Muscle layer of duodenum (tissue), 2 donors: ENCODE results near the gene CERS5.
A peak's percentile ranks its signal among the peaks of the same experiment; 100 is the strongest.

Experiments
- H3K27ac ChIP-seq: one replicate; pipeline ENCODE4 v1.7.0; 2013; ENCODE audit warnings: mild to moderate bottlenecking, low read length
- H3K27me3 ChIP-seq: one replicate; pipeline ENCODE4 v1.7.0; 2013; ENCODE audit warnings: low read depth, mild to moderate bottlenecking, control low read depth, low read length
- H3K36me3 ChIP-seq, 2 donors: one replicate each; pipeline ENCODE4 v1.7.0; 2013; ENCODE audit warnings: low read length in 2 of 2, control low read depth in 1 of 2, mild to moderate bottlenecking in 1 of 2; ENCODE audit not compliant: insufficient read depth in 2 of 2, control insufficient read depth in 1 of 2
- H3K4me1 ChIP-seq, 2 donors: one replicate each; pipeline ENCODE4 v1.7.0; 2013; ENCODE audit warnings: low read length in 2 of 2, mild to moderate bottlenecking in 2 of 2, control low read depth in 1 of 2, moderate library complexity in 1 of 2; ENCODE audit not compliant: insufficient read depth in 2 of 2, control insufficient read depth in 1 of 2
- H3K4me3 ChIP-seq, 2 donors: one replicate each; pipeline ENCODE4 v1.7.0; 2013; ENCODE audit warnings: low read length in 2 of 2, low read depth in 1 of 2, mild to moderate bottlenecking in 1 of 2
- H3K9me3 ChIP-seq, 2 donors: one replicate each; pipeline ENCODE4 v1.7.0; 2013; ENCODE audit warnings: low read length in 2 of 2, control low read depth in 1 of 2, mild to moderate bottlenecking in 1 of 2; ENCODE audit not compliant: control insufficient read depth in 1 of 2
- donor health status: healthy.

The CERS5 gene

DNA sequence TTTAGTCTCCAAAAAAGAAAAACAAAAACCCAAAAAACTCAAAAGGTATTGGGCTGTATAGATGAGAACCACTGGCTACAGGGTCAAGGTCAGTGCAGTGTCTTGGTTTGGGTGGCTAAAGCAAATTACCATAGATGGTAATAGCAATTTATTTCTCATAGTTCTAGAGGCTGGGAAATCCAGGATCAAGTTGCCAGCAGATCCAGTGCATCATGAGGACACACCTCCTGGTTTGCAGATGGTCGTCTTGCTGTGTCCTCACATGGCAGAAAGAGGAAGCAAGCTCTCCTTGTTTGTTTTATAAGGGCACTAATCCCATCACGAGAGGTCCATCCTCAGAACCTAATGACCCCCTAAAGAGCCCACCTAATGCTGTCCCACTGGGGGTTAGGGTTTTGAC, 44.0 kb downstream of the CERS5 start:
- no peaks in the 10 kb centered on the region for H3K4me1 ChIP-seq
- peaks cover 38 to 42% of the 10 kb centered on the region in 2 donors for H3K36me3 ChIP-seq
- no peak overlapping the region for H3K4me3 ChIP-seq
- no peaks in the 10 kb centered on the region for H3K9me3 ChIP-seq
- no peak overlapping the region for H3K27ac ChIP-seq
- H3K27me3 ChIP-seq, result no peaks in the 10 kb centered on the region

DNA sequence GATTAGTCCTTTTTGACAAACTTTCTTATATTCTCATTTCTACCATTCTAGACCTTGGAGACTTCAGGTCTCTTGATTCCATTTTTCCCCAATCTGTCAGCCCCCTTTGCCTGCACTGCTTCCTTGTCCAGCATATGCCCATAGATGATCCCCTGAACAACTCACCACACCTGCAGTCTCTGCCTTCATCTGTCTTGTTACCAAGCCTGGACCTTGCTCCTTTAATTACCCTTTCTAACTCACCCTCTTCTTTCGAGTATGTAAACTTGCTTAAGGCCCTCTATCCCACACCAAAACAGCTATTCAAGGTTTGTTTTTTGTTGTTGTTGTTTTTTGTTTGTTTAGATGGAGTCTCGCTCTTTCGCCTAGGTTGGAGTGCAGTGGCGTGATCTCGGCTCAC, 45.5 kb downstream of the CERS5 start:
- H3K4me1 ChIP-seq, result peaks cover 0 to 10% of the 10 kb centered on the region in 2 donors
- peaks cover 27 to 31% of the 10 kb centered on the region in 2 donors for H3K36me3 ChIP-seq

DNA sequence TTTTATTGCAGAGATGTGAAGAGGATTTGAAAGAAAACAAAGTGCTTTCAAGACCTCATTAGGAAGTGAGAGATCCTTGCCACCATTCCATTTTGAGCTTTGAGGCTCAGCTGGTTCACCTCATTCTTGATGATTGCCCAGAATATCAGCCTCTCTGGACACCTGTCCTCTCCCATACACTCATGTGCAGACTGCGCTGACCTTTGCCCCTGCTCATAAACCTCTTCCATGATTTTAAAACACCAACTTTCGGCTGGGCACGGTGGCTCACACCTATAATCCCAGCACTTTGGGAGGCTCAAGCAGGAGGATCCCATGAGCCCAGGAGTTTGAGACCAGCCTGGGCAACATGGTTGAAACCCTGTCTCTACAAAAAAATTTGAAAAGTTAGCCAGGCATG, 46.2 kb downstream of the CERS5 start:
- peaks cover 0 to 10% of the 10 kb centered on the region in 2 donors for H3K4me1 ChIP-seq

More for the DNA sequence above, 45.5 kb downstream of the CERS5 start:
- H3K27ac ChIP-seq, result no peak overlapping the region
- no peak overlapping the region for H3K4me3 ChIP-seq
- H3K9me3 ChIP-seq, result no peaks in the 10 kb centered on the region
- no peaks in the 10 kb centered on the region for H3K27me3 ChIP-seq

DNA sequence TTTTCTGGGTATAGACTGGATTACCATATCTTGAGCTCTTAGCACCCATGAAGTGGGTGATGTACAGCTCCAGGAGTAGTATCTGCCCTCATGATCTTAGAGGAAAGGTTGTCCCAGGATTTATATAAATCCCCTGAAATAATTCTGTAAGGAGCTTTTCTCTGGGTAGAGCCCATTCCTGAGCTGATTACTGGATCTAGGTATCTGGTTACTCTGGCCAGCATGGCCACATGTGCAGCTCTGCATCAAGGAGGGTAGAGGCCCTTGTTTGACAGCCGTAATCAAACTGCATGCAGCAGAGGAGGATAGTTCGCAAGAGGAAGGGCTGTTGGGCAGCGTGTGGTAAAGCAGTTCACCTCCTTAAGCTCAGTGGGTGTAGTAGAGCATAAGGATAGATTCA, 46.6 kb downstream of the CERS5 start:
- Histone ChIP-seq H3K4me1 (peaks cover 0 to 10% of the 10 kb centered on the region in 2 donors), H3K27ac (no peak overlapping the region), H3K36me3 (peaks cover 31% of the 10 kb centered on the region in 2 donors)

More for the DNA sequence above, 46.2 kb downstream of the CERS5 start:
- Histone ChIP-seq H3K4me3 (no peak overlapping the region), H3K9me3 (no peaks in the 10 kb centered on the region), H3K27ac (no peak overlapping the region), H3K27me3 (no peaks in the 10 kb centered on the region), H3K36me3 (peaks cover 27 to 31% of the 10 kb centered on the region in 2 donors)

DNA sequence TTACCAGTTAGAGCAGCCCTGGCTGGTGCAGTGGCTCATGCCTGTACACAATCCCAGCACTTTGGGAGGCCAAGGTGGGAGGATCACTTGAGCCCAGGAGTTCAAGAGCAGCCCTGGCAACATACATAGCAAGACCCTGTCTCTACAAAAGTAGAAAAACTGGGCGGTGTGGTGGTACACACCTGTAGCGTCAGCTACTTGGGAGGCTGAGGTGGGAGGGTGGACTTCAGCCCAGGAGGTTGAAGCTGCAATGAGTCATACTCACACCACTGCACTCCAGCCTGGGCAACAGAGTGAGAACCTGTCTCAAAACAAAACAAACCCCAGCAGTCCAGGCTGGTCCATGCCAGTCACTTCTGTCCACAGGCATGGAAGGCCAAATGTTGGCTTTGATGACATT, 47.8 kb downstream of the CERS5 start:
- Histone ChIP-seq H3K27ac (no peak overlapping the region), H3K27me3 (no peaks in the 10 kb centered on the region), H3K36me3 (peaks cover 31% of the 10 kb centered on the region in 2 donors), H3K9me3 (no peaks in the 10 kb centered on the region), H3K4me3 (no peak overlapping the region), H3K4me1 (peaks cover 0 to 10% of the 10 kb centered on the region in 2 donors)

More for the DNA sequence above, 46.6 kb downstream of the CERS5 start:
- Histone ChIP-seq H3K27me3 (no peaks in the 10 kb centered on the region), H3K4me3 (no peak overlapping the region), H3K9me3 (no peaks in the 10 kb centered on the region)

DNA sequence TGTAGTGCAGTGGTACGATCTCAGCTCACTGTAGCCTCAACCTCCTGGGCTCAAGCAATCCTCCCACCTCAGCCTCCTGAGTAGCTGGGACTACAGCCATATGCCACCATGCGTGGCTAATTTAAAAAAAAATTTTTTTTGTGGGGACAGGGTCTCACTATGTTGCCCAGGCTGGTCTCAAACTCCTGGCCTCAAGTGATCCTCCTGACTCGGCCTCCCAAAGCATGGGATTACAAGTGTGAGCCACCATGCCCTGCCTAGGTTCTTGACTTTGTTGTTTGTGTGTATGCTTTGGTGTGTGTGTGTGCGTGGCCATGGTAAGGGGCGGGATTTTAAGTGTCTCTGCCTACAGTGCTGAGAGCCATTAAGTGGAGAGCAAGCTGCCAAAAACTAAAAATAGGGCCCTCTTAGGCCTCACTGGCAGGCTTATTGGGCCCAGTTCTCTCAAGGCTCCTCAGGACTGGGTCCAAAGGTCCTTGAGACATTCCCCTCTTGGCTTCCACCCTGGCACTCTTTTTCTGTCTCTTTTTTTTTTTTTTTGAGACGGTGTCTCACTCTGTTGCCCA, 50.0 kb downstream of the CERS5 start:
- H3K27ac ChIP-seq, result no peak overlapping the region
- H3K4me3 ChIP-seq, result no peak overlapping the region

DNA sequence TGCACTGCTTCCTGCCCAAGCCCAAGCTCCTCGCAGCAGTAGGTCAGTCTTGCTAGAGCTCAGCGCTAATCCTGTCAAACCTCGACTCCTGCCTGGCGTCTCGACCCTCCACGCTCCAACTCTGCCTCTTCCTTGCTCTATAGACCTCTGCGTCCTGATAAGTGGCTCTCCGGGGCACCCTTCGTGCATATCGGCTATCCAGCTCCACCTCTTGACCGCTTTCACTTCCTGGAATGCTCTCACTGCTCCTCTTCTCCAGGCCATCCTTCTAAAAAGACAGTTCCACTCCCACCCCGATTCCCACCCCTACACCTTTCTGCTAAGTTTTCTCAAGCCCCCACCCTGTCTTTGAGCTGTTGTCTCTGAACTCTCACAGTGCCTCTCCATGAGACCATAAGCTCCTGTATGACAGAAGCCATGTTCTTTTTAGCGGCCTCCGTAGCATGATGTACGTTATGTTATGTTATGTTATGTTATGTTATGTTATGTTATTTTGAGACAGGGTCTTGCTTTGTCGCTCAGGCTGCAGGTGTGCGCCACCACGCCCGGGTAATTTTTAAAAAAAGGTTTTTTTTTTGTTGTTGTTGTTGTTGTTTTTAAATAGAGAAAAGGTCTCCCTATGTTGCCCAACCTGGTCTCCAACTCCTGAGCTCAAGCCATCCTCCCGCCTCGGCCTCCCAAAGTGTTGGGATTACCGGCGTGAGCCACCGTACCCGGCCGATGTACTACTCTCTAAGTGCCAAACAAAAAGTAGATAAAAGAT, 54.5 kb downstream of the CERS5 start:
- Histone ChIP-seq H3K9me3 (no peaks in the 10 kb centered on the region), H3K4me1 (peaks cover 18 to 33% of the 10 kb centered on the region in 2 donors), H3K36me3 (peaks cover 3 to 4% of the 10 kb centered on the region in 2 donors), H3K27ac (peak overlapping the region; percentile 98), H3K4me3 (peak overlapping the region; percentile 92 to 96), H3K27me3 (no peaks in the 10 kb centered on the region)

More for the DNA sequence above, 50.0 kb downstream of the CERS5 start:
- Histone ChIP-seq H3K4me1 (peaks cover 0 to 21% of the 10 kb centered on the region in 2 donors), H3K36me3 (peaks cover 14 to 31% of the 10 kb centered on the region in 2 donors), H3K27me3 (no peaks in the 10 kb centered on the region), H3K9me3 (no peaks in the 10 kb centered on the region)

DNA sequence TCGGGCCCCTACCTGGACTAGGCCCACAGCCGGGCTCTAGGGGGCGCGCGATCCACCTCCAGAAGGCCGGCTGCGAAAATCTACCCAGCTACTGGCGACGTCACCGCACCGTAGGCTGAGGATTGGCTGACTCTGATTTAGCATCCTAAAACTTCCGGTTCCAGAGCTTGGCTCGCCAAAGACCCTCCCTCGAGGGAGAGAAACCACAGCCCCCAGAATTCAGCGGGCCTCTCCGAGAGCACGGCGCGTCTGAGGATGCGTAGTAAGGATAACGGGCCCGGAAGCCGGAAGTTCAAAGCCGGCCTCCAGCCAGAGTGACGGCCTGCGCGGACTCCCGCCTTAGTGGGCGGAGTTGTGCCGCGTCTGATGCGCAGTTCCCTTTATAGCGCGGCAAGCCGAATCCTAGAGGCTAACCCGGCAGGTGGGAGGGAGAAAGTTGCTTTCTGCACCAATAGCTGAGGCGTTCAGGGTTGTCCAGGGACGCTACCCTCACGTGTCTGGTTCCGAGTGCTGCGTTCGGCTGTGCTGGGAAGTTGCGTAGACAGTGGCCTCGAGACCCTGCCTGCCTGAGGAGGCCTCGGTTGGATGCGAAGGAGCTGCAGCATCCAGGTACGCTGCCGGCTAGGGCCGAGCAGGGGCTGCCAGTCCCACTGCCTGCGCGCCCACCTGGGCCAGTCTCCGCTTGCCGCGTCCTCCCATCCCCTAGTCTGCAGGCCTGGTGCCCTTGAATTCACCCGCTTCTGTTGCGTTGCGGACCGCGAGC, 55.3 kb downstream of the CERS5 start, which contains the start of gene COX14:
TSS of gene COX14 (plus strand) at position 544 of the 763 bp plus-strand sequence. CDS start 7,808 bp downstream, outside the sequence.
- H3K27ac ChIP-seq, result peak within 1 kb of the TSS; percentile 98
- no peaks in the 10 kb centered on the region for H3K27me3 ChIP-seq
- H3K4me3 ChIP-seq, result peak within 1 kb of the TSS; percentile 92 to 96
- H3K4me1 ChIP-seq, result peaks cover 18 to 25% of the 10 kb centered on the region in 2 donors
- H3K36me3 ChIP-seq, result peaks cover 3 to 4% of the 10 kb centered on the region in 2 donors
- no peaks in the 10 kb centered on the region for H3K9me3 ChIP-seq

DNA sequence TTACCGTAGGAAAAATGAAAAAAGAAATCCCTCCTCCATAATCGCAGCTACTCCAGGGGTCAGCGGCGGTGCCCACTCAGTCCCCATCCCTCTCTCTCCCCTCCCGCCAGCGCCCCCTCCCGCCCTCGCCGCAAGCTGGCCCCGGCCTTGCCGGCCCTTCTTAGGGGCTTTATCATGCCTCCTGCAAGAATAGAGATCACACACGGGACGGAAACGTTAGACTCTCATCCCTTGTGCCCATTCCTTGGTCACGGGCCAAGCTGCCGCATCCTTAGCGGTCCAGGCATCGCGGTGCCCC, 55.8 kb downstream of the CERS5 start:
- no peaks in the 10 kb centered on the region for H3K27me3 ChIP-seq
- peaks cover 18 to 24% of the 10 kb centered on the region in 2 donors for H3K4me1 ChIP-seq
- peaks cover 3 to 4% of the 10 kb centered on the region in 2 donors for H3K36me3 ChIP-seq
- no peaks in the 10 kb centered on the region for H3K9me3 ChIP-seq
- H3K27ac ChIP-seq, result peak overlapping the region; percentile 86
- H3K4me3 ChIP-seq, result peak overlapping the region in 1 of 2 donors; percentile 46

DNA sequence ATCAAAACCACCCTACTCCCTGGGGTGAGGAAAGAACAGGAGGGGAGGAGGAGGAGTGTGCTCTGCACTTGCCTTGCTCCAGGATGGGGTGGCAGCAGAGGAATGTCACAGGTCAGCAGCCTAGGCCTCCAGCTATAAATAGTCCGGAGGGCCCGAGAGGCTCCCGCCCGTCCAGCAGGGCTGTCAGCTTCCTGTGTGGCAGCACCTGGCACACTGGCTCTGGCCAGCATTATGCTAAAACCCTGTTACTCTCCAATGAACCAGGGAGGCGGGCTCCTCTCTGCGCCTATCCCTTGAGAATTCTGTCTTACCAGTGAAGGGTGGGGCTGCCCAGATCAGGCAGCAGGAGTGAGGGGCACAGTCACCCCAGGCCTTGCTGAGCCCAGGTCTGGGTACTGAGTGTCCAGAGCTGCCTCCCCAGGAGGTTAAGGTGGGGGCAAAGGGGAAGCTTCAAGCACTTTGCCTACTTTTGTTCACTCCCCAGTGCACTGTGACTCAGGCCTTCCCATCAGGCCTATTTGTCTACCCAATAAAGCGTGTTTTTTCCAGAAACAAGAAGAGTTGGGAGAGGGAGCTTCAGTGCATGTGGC, 56.3 kb downstream of the CERS5 start:
- Histone ChIP-seq H3K27ac (peak overlapping the region; percentile 86), H3K9me3 (no peaks in the 10 kb centered on the region), H3K36me3 (peaks cover 3 to 4% of the 10 kb centered on the region in 2 donors), H3K4me1 (peaks cover 18 to 24% of the 10 kb centered on the region in 2 donors), H3K27me3 (no peaks in the 10 kb centered on the region), H3K4me3 (no peak overlapping the region)
